ENCODE measurements around the gene HPCAL1. TPM values are rescaled to one million over a fixed set of nuclear protein-coding genes. Genes with fewer than 3 reads are reported as not detected.

Gene HPCAL1
- total RNA-seq, 1 experiment from 2014 or later = 26.9 TPM

DNA sequence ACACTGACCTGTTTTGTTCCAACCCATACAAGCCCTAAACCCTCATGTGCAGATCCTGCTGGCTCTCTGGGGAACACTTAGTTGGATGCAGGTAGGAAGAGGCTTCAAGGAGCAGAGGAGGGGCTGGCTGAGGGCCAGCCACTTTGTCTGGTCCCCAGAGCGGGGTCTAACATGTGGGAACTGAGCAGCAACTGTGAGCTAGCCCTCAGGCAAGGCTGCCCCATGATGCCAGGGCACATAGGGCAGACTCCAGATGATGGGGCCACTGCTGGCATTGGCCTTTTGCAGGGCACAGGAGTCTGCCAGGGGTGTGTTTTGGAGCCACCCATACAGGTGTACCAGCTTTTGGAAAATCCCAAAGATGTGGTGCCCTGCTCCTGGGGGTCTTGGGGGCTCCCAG, 67.7 kb downstream of the HPCAL1 start:
- peaks cover 14% of the 10 kb centered on the region for H3K4me1 Mint-ChIP-seq (ENCODE audit: low read depth, unreplicated experiment)
- no TSS peak for BruUV-seq (replicated peaks)
- TF ChIP-seq, protein P1, sequence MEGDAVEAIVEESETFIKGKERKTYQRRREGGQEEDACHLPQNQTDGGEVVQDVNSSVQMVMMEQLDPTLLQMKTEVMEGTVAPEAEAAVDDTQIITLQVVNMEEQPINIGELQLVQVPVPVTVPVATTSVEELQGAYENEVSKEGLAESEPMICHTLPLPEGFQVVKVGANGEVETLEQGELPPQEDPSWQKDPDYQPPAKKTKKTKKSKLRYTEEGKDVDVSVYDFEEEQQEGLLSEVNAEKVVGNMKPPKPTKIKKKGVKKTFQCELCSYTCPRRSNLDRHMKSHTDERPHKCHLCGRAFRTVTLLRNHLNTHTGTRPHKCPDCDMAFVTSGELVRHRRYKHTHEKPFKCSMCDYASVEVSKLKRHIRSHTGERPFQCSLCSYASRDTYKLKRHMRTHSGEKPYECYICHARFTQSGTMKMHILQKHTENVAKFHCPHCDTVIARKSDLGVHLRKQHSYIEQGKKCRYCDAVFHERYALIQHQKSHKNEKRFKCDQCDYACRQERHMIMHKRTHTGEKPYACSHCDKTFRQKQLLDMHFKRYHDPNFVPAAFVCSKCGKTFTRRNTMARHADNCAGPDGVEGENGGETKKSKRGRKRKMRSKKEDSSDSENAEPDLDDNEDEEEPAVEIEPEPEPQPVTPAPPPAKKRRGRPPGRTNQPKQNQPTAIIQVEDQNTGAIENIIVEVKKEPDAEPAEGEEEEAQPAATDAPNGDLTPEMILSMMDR (IDR thresholded peaks at IDR 0.05; ENCODE audit: insufficient read depth in 1 of 2, low read depth in 1 of 2, low read length in 1 of 2, severe bottlenecking in 1 of 2, unreplicated experiment in 1 of 2) = no peak
- no peaks in the 10 kb centered on the region for H3K9me3 Mint-ChIP-seq (ENCODE audit: unreplicated experiment)
- Histone ChIP-seq H3K36me3 (ENCODE audit: control insufficient read depth, insufficient read depth, low read length) (no peaks in the 10 kb centered on the region), H3K9me3 (no peaks in the 10 kb centered on the region), H3K27me3 (replicated peaks; ENCODE audit: control insufficient read depth, insufficient read depth, low read length) (no peaks in the 10 kb centered on the region), H3K4me3 (ENCODE audit: low read depth, low read length) (no peak overlapping the region), H3K4me1 (peaks cover 12% of the 10 kb centered on the region)
- CTCF ChIA-PET = no interaction called here
- peaks cover 12% of the 10 kb centered on the region for H3K36me3 Mint-ChIP-seq (ENCODE audit: insufficient read depth, unreplicated experiment)
- H3K4me3 Mint-ChIP-seq (ENCODE audit: unreplicated experiment) = no peak overlapping the region
- POLR2A ChIA-PET = no interaction called here
- no peak for DNase-seq
- intact Hi-C loops (cut with micrococcal nuclease; ENCODE audit: unreplicated experiment) = no loop called here
- no peak overlapping the region for H3K27ac Mint-ChIP-seq (ENCODE audit: unreplicated experiment)
- H3K27me3 Mint-ChIP-seq (ENCODE audit: insufficient read depth, unreplicated experiment) = no peaks in the 10 kb centered on the region

DNA sequence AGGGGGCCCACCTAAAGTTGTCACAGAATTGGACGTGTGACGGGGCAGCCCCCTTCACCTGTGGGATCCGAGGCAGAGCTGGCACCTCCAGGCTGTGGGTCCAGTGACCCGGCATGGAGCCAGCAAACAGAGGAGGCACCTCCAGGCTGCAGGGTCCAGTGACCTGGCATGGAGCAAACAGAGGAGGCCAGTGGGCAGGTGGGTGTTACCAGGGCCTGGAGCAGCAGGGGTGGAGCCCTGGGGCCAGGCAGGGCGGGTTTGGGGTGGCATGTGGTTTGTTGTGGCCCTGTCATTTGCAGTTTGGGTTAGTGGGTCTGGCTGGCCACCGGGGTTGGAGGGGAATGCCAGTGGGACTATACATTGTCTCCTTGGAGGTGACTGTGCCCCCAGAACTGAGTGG, 68.2 kb downstream of the HPCAL1 start:
- no peak overlapping the region for H3K4me3 Mint-ChIP-seq (ENCODE audit: unreplicated experiment)
- POLR2A ChIA-PET = no interaction called here

DNA sequence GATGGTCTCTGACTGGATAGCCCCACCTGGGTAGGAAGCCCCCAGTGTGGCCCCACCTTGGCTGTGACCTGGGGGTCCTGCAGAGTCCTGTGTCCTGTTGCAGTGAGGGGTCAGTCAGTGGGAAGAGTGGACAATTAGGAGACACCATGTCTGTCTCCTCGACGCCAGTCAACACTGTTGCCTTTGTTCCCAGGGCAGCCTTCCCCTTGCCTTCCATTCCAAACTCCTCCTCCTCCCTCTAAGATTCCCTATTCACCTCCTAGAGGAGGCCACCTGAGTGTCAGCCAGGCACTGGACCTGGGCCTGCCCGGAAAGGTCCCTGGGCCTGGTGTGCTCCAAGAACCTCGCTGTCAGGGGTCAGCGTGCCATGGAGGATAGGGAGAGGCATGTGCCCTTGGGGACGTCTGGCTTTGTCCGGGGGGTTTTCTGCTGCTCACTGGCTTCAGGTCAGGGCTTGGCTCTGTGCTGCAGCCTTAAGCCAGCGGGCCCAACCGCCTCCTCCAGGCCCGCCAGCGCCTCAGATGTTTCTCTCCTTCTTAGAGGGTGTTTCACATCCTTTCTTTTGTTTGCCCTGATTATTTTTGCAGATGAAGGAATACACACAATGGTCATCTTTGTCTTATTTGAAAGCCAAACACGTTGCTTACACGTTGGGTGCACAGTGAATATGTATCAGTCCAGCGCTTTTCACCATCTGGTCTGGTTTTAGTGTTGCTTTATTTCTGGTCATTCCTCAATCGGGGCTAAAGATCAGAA, 68.9 kb downstream of the HPCAL1 start:
- H3K4me1 Mint-ChIP-seq (ENCODE audit: low read depth, unreplicated experiment) = peaks cover 14% of the 10 kb centered on the region
- no peaks in the 10 kb centered on the region for H3K9me3 Mint-ChIP-seq (ENCODE audit: unreplicated experiment)
- H3K27me3 ChIP-seq (replicated peaks; ENCODE audit: control insufficient read depth, insufficient read depth, low read length) = no peaks in the 10 kb centered on the region
- BruUV-seq (replicated peaks) = no TSS peak
- H3K27ac Mint-ChIP-seq (ENCODE audit: unreplicated experiment) = no peak overlapping the region
- CTCF ChIA-PET = no interaction called here
- H3K4me1 ChIP-seq = peaks cover 12% of the 10 kb centered on the region
- POLR2A ChIA-PET = no interaction called here
- no peaks in the 10 kb centered on the region for H3K27me3 Mint-ChIP-seq (ENCODE audit: insufficient read depth, unreplicated experiment)
- DNase-seq = no peak
- no peak overlapping the region for H3K4me3 Mint-ChIP-seq (ENCODE audit: unreplicated experiment)
- H3K4me3 ChIP-seq (ENCODE audit: low read depth, low read length) = no peak overlapping the region
- peaks cover 12% of the 10 kb centered on the region for H3K36me3 Mint-ChIP-seq (ENCODE audit: insufficient read depth, unreplicated experiment)
- H3K36me3 ChIP-seq (ENCODE audit: control insufficient read depth, insufficient read depth, low read length) = no peaks in the 10 kb centered on the region
- H3K9me3 ChIP-seq = no peaks in the 10 kb centered on the region
- TF ChIP-seq, protein P1 (IDR thresholded peaks at IDR 0.05; ENCODE audit: insufficient read depth in 1 of 2, low read depth in 1 of 2, low read length in 1 of 2, severe bottlenecking in 1 of 2, unreplicated experiment in 1 of 2) = no peak
- intact Hi-C loops (cut with micrococcal nuclease; ENCODE audit: unreplicated experiment) = no loop called here

More for the DNA sequence above, 68.2 kb downstream of the HPCAL1 start:
- TF ChIP-seq, protein P1 (IDR thresholded peaks at IDR 0.05; ENCODE audit: insufficient read depth in 1 of 2, low read depth in 1 of 2, low read length in 1 of 2, severe bottlenecking in 1 of 2, unreplicated experiment in 1 of 2) = no peak
- Mint-ChIP-seq H3K4me1 (ENCODE audit: low read depth, unreplicated experiment) (peaks cover 14% of the 10 kb centered on the region), H3K36me3 (ENCODE audit: insufficient read depth, unreplicated experiment) (peaks cover 12% of the 10 kb centered on the region), H3K27ac (ENCODE audit: unreplicated experiment) (no peak overlapping the region), H3K27me3 (ENCODE audit: insufficient read depth, unreplicated experiment) (no peaks in the 10 kb centered on the region), H3K9me3 (ENCODE audit: unreplicated experiment) (no peaks in the 10 kb centered on the region)
- Histone ChIP-seq H3K4me3 (ENCODE audit: low read depth, low read length) (no peak overlapping the region), H3K27me3 (replicated peaks; ENCODE audit: control insufficient read depth, insufficient read depth, low read length) (no peaks in the 10 kb centered on the region), H3K9me3 (no peaks in the 10 kb centered on the region), H3K4me1 (peaks cover 12% of the 10 kb centered on the region), H3K36me3 (ENCODE audit: control insufficient read depth, insufficient read depth, low read length) (no peaks in the 10 kb centered on the region)
- DNase-seq = no peak
- intact Hi-C loops (cut with micrococcal nuclease; ENCODE audit: unreplicated experiment) = no loop called here
- BruUV-seq (replicated peaks) = no TSS peak
- CTCF ChIA-PET = no interaction called here

All from Caco-2 (cell line).